ENCODE data around the gene ZNF879. TPM values are rescaled to one million over a fixed set of nuclear protein-coding genes. Genes with fewer than 3 reads are reported as not detected.

Gene ZNF879
- total RNA-seq, 2 experiments from 2014 or later = 2.3 to 2.6 TPM

- Mint-ChIP-seq H3K4me3 (no peak overlapping the region), H3K27me3 (no peaks in the 10 kb centered on the region), H3K4me1 (ENCODE audit: low read depth) (no peaks in the 10 kb centered on the region), H3K9me3 (peaks cover 9% of the 10 kb centered on the region), H3K36me3 (ENCODE audit: low read depth) (peaks cover 4% of the 10 kb centered on the region), H3K27ac (no peak overlapping the region)
- intact Hi-C loops (cut with micrococcal nuclease) = no loop called here
- no peak for DNase-seq
- POLR2A ChIA-PET = no interaction called here
- no peak for ATAC-seq
- no peak for TF ChIP-seq CTCF (IDR thresholded peaks at IDR 0.05)
- CTCF ChIA-PET = no interaction called here
Observed at GRCh38 chr5:179054036-179054785, 30.6 kb downstream of the ZNF879 start.

- Mint-ChIP-seq H3K27ac (no peak overlapping the region), H3K4me3 (no peak overlapping the region), H3K4me1 (ENCODE audit: low read depth) (peaks cover 3% of the 10 kb centered on the region), H3K9me3 (peaks cover 13% of the 10 kb centered on the region), H3K27me3 (no peaks in the 10 kb centered on the region), H3K36me3 (ENCODE audit: low read depth) (peaks cover 10% of the 10 kb centered on the region)
- intact Hi-C loops (cut with micrococcal nuclease) = no loop called here
- DNase-seq = no peak
- CTCF ChIA-PET = no interaction called here
- POLR2A ChIA-PET = no interaction called here
- ATAC-seq = no peak
- TF ChIP-seq CTCF (IDR thresholded peaks at IDR 0.05) = no peak
Observed at GRCh38 chr5:179054876-179055275, 31.3 kb downstream of the ZNF879 start.

GRCh38 chr5:179055436-179055835 lies 31.8 kb downstream of the ZNF879 start:
- H3K27ac Mint-ChIP-seq = no peak overlapping the region
- no peak for DNase-seq
- no peak for TF ChIP-seq CTCF (IDR thresholded peaks at IDR 0.05)
- peaks cover 4% of the 10 kb centered on the region for H3K4me1 Mint-ChIP-seq (ENCODE audit: low read depth)
- H3K27me3 Mint-ChIP-seq = no peaks in the 10 kb centered on the region
- H3K4me3 Mint-ChIP-seq = no peak overlapping the region
- ChIA-PET CTCF (no interaction called here), POLR2A (no interaction called here)
- ATAC-seq = no peak
- H3K9me3 Mint-ChIP-seq = peaks cover 13% of the 10 kb centered on the region
- peaks cover 12% of the 10 kb centered on the region for H3K36me3 Mint-ChIP-seq (ENCODE audit: low read depth)
- intact Hi-C loops (cut with micrococcal nuclease) = no loop called here

GRCh38 chr5:179055841-179056240 lies 32.2 kb downstream of the ZNF879 start:
- no peak for TF ChIP-seq CTCF (IDR thresholded peaks at IDR 0.05)
- POLR2A ChIA-PET = no interaction called here
- Mint-ChIP-seq H3K36me3 (ENCODE audit: low read depth) (peaks cover 12% of the 10 kb centered on the region), H3K27me3 (no peaks in the 10 kb centered on the region), H3K4me1 (ENCODE audit: low read depth) (peaks cover 4% of the 10 kb centered on the region), H3K27ac (no peak overlapping the region), H3K9me3 (peaks cover 13% of the 10 kb centered on the region), H3K4me3 (no peak overlapping the region)
- ATAC-seq (no peak), DNase-seq (no peak)
- CTCF ChIA-PET = no interaction called here
- intact Hi-C loops (cut with micrococcal nuclease) = no loop called here

- H3K27ac Mint-ChIP-seq = peak within 1 kb of the TSS; percentile 88
- ATAC-seq (peak; percentile 98), DNase-seq (peak; percentile 94)
- TF ChIP-seq CTCF (IDR thresholded peaks at IDR 0.05) = no peak
- H3K36me3 Mint-ChIP-seq (ENCODE audit: low read depth) = peaks cover 56% of the 10 kb centered on the region
- H3K4me3 Mint-ChIP-seq = peak within 1 kb of the TSS; percentile 83
- intact Hi-C loops (cut with micrococcal nuclease) = no loop called here
- ChIA-PET CTCF (interaction anchor here (0.9 to 1.2 kb wide), 5 partner anchors 9 to 433 kb away, joined by 3 to 5 read pairs (median 4); no protein-coding TSS in a partner anchor), POLR2A (interaction anchor here (0.6 to 1.4 kb wide), 6 partner anchors 13 to 1330 kb away, joined by 3 to 4 read pairs (median 3); partner anchors contain the start of genes ZNF354B and ZNF879)
- peaks cover 20% of the 10 kb centered on the region for H3K9me3 Mint-ChIP-seq
- H3K4me1 Mint-ChIP-seq (ENCODE audit: low read depth) = peaks cover 20% of the 10 kb centered on the region
- H3K27me3 Mint-ChIP-seq = no peaks in the 10 kb centered on the region
Observed at GRCh38 chr5:179060116-179061008, 36.8 kb downstream of the ZNF879 start, which contains the start of gene ZNF354C. TSS of gene ZNF354C (plus strand) at chr5:179060373. CDS start at chr5:179062069, 1,696 bp downstream.
